SW 1271 (cell line): ENCODE results near the gene PCED1A.

Experiments used
- DNase-seq, 2 experiments: peaks; one replicate each; lab custom pipeline; 2025; lab: John Stamatoyannopoulos, UW

PCED1A gene

GRCh38 chr20:2804041-2804828 is 36.2 kb downstream of the PCED1A start:
- DNase-seq = no peak

GRCh38 chr20:2801286-2801728 is 39.1 kb downstream of the PCED1A start:
- DNase-seq = no peak

GRCh38 chr20:2800521-2801285 is 39.8 kb downstream of the PCED1A start, which contains the start of gene CPXM1:
CPXM1 (minus strand) TSS chr20:2800627; CDS start chr20:2800572, 55 bp downstream.
- no peak for DNase-seq

GRCh38 chr20:2799688-2800520 is 40.6 kb downstream of the PCED1A start:
- DNase-seq = no peak

- DNase-seq = no peak
Measured at GRCh38 chr20:2799271-2799670, 41.2 kb downstream of the PCED1A start.

GRCh38 chr20:2798814-2799213 is 41.6 kb downstream of the PCED1A start:
- no peak for DNase-seq

- DNase-seq = no peak
Measured at GRCh38 chr20:2798095-2798805, 42.2 kb downstream of the PCED1A start.

GRCh38 chr20:2797136-2797983 is 43.1 kb downstream of the PCED1A start:
- no peak for DNase-seq

GRCh38 chr20:2796011-2796660 is 44.3 kb downstream of the PCED1A start:
- no peak for DNase-seq

- DNase-seq = no peak
Measured at GRCh38 chr20:2795451-2795850, 45.0 kb downstream of the PCED1A start.

- DNase-seq = no peak
Measured at GRCh38 chr20:2794866-2795447, 45.5 kb downstream of the PCED1A start.

GRCh38 chr20:2794202-2794748 is 46.2 kb downstream of the PCED1A start:
- DNase-seq = no peak

- no peak for DNase-seq
Measured at GRCh38 chr20:2793471-2793870, 47.0 kb downstream of the PCED1A start.
